Progenitor cell of endocrine pancreas (in vitro differentiated cells): ENCODE results near the gene AP3B1. TPM values are rescaled to one million over a fixed set of nuclear protein-coding genes. Genes with fewer than 3 reads are reported as not detected.

Experiments used
- DNase-seq: peaks from one replicate; pipeline ENCODE4 v3.0.0; 2021; ENCODE audit warnings: low spot score; ENCODE audit not compliant: unreplicated experiment
- H3K27ac Mint-ChIP-seq: 2 replicates; pipeline ENCODE4 v1.8.0; 2021; ENCODE audit warnings: mild to moderate bottlenecking, moderate library complexity, mixed read lengths
- H3K27me3 Mint-ChIP-seq: 2 replicates; pipeline ENCODE4 v1.8.0; 2021; ENCODE audit warnings: mixed read lengths
- H3K36me3 Mint-ChIP-seq: 2 replicates; pipeline ENCODE4 v1.8.0; 2022; ENCODE audit warnings: mixed read lengths; ENCODE audit not compliant: insufficient read depth
- H3K4me1 Mint-ChIP-seq: 2 replicates; pipeline ENCODE4 v1.8.0; 2021; ENCODE audit warnings: low read depth, mixed read lengths
- H3K4me3 Mint-ChIP-seq: 2 replicates; pipeline ENCODE4 v1.8.0; 2021; ENCODE audit warnings: low read depth, mild to moderate bottlenecking, moderate library complexity, mixed read lengths
- H3K9me3 Mint-ChIP-seq: 2 replicates; pipeline ENCODE4 v1.8.0; 2021; ENCODE audit warnings: low read depth, mixed read lengths
- CTCF ChIP-seq: fragments of 200-600 bp; sonication (generic); IDR thresholded peaks from one replicate; pipeline ENCODE4 v1.5.0; 2021; ENCODE audit warnings: antibody characterized with exemption, mild to moderate bottlenecking; ENCODE audit not compliant: unreplicated experiment
- total RNA-seq: library from RNA; stranded (reverse); gene quantifications from 2 replicates; pipeline ENCODE4 v1.2.1, GENCODE V29; 2021

AP3B1 gene
- total RNA-seq, 1 donor from 2014 or later: 50.9 TPM

- H3K4me3 Mint-ChIP-seq: no peak overlapping the region
- H3K4me1 Mint-ChIP-seq: no peaks in the 10 kb centered on the region
- H3K27me3 Mint-ChIP-seq: no peaks in the 10 kb centered on the region
- H3K9me3 Mint-ChIP-seq: peaks cover 9% of the 10 kb centered on the region
- DNase-seq: no peak
- TF ChIP-seq CTCF: no peak
- peaks cover 27% of the 10 kb centered on the region for H3K36me3 Mint-ChIP-seq
- no peak overlapping the region for H3K27ac Mint-ChIP-seq
Observed at GRCh38 chr5:78224358-78224757, 70.1 kb downstream of the AP3B1 start.

GRCh38 chr5:78221964-78222451 is 72.5 kb downstream of the AP3B1 start:
- peaks cover 27% of the 10 kb centered on the region for H3K36me3 Mint-ChIP-seq
- no peak overlapping the region for H3K4me3 Mint-ChIP-seq
- no peaks in the 10 kb centered on the region for H3K4me1 Mint-ChIP-seq
- DNase-seq: no peak
- H3K27me3 Mint-ChIP-seq: no peaks in the 10 kb centered on the region
- TF ChIP-seq CTCF: no peak
- H3K9me3 Mint-ChIP-seq: peaks cover 9% of the 10 kb centered on the region
- H3K27ac Mint-ChIP-seq: no peak overlapping the region

GRCh38 chr5:78221467-78221866 is 73.0 kb downstream of the AP3B1 start:
- Mint-ChIP-seq H3K27ac (no peak overlapping the region), H3K27me3 (no peaks in the 10 kb centered on the region), H3K4me3 (no peak overlapping the region), H3K4me1 (no peaks in the 10 kb centered on the region), H3K9me3 (peaks cover 9% of the 10 kb centered on the region), H3K36me3 (peaks cover 27% of the 10 kb centered on the region)
- DNase-seq: no peak
- TF ChIP-seq CTCF: no peak

- Mint-ChIP-seq H3K27ac (no peak overlapping the region), H3K4me1 (peaks cover 3% of the 10 kb centered on the region), H3K36me3 (peaks cover 8% of the 10 kb centered on the region), H3K4me3 (no peak overlapping the region), H3K27me3 (no peaks in the 10 kb centered on the region), H3K9me3 (peaks cover 3% of the 10 kb centered on the region)
- no peak for TF ChIP-seq CTCF
- DNase-seq: no peak
Observed at GRCh38 chr5:78215972-78216371, 78.5 kb downstream of the AP3B1 start.

GRCh38 chr5:78215565-78215964 is 78.9 kb downstream of the AP3B1 start:
- Mint-ChIP-seq H3K4me3 (no peak overlapping the region), H3K36me3 (peaks cover 7% of the 10 kb centered on the region), H3K4me1 (peaks cover 3% of the 10 kb centered on the region), H3K27me3 (no peaks in the 10 kb centered on the region), H3K9me3 (peaks cover 3% of the 10 kb centered on the region), H3K27ac (no peak overlapping the region)
- no peak for DNase-seq
- TF ChIP-seq CTCF: no peak
